Measurements from ENCODE around the gene TBC1D28. TPM values are rescaled to one million over a fixed set of nuclear protein-coding genes. Genes with fewer than 3 reads are reported as not detected.
"Not testable (repeated sequence)": the region's sequence is repeated elsewhere in the genome, so short reads cannot be mapped to it uniquely, and the experiment has no call there.

The TBC1D28 gene
- total RNA-seq, result not detected
- long read RNA-seq, donor 1, result 0 reads
- long read RNA-seq, donor 2, result 0 reads

DNA sequence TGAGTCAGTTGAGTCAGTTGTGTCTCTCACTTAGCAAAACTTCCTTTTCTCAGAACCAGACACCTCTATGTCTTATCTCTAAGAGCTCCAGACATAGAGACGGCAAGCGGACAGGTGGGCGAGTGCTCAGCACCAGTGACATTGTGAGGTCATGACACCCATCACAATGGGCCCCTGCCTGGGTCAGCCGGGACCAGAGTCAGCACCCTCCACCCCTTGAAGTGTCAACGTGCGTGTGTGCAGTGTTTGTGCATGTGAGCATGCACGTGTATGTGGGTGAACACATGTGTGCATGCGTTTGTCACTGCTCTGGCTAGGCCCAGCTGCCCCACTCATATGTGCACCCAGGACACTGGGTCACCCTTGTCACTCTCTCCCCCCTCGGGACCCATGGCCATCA lies at the start of gene TBC1D28:
TBC1D28 (minus strand) TSS at position 101 of the 400 bp plus-strand sequence. CDS start 3,039 bp downstream, outside the sequence.
- DNase-seq; H3K36me3 ChIP-seq (ENCODE audit: low read depth); H3K4me1 ChIP-seq (ENCODE audit: low read depth); ATAC-seq; H3K9me3 ChIP-seq; H3K4me3 ChIP-seq; intact Hi-C loops (cut with DNase I, micrococcal nuclease): not testable (repeated sequence)

DNA sequence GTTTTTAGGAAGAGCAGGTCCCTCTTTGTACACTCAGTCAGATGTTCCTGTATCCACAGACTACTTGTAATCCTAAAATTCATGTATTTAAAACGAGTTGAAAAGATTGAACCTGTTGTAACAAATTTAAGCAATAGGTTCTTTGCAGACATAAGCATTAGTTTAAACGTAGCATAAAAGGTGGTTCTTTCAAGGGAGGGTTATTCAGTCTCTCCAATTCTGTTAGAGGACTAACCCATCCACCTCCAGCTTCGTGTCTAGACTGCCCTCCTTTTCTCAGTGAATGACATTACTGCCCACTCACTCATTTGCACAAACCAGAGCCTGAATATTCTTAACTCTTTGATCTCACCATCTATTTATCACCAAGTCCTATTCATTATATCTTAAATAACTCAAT lies 38.5 kb upstream of the TBC1D28 start:
- ATAC-seq; H3K4me3 ChIP-seq; H3K9me3 ChIP-seq; H3K36me3 ChIP-seq (ENCODE audit: low read depth); H3K4me1 ChIP-seq (ENCODE audit: low read depth); DNase-seq; intact Hi-C loops (cut with DNase I, micrococcal nuclease): not testable (repeated sequence)

DNA sequence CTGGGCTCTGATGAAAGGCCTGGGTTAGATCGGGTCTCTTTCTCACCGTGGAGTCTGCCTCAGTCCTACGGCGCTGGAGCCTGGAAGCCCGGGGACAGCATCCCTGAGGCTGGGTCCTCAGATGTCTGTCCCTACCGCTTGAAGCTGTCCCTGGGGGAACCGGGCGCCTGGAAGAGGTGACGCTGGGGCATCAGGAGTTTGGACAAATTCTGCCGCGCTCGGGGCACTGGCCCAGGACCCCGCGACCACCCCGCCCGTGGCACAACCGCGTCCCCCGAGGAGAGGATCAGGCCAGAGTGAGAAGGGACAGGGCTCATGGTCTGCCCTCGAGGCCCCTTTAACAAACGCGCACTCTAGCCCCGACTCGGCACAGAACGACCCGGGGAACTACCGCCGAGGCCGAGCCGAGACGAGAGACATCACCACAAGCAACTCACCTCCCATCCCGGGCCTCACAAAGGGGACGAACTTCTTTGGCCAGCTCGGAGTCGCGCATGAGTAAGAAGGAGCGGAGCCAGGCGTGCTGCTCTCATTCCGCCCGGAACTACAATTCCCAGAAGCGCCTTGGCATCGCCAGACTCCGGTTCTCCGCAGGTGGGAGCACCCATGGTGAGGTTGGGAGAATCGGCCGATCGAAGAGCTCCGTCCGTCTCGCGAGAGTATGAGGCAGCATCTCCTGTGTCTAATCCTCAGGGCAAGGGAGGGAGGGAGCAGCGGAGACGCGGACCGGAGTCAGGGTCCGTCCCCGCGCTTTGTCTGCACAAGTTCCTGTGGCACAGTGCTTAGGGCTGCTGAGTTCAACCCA lies 37.8 kb upstream of the TBC1D28 start, which contains the start of gene FOXO3B:
FOXO3B (minus strand) TSS at position 548 of the 805 bp plus-strand sequence. CDS start 663 bp downstream, outside the sequence.
- ATAC-seq (peak; percentile 97), DNase-seq (peak; percentile 87 to 92 (median 89))
- intact Hi-C loops (cut with DNase I, micrococcal nuclease); H3K4me1 ChIP-seq (ENCODE audit: low read depth); H3K36me3 ChIP-seq (ENCODE audit: low read depth); H3K9me3 ChIP-seq: not testable (repeated sequence)
- peak within 1 kb of the TSS; percentile 17 for H3K4me3 ChIP-seq

- DNase-seq; H3K4me3 ChIP-seq; H3K9me3 ChIP-seq; ATAC-seq; intact Hi-C loops (cut with DNase I, micrococcal nuclease); H3K4me1 ChIP-seq (ENCODE audit: low read depth); H3K36me3 ChIP-seq (ENCODE audit: low read depth): not testable (repeated sequence)
Measured at GRCh38 chr17:18677381-18677780, 33.2 kb upstream of the TBC1D28 start.

DNA sequence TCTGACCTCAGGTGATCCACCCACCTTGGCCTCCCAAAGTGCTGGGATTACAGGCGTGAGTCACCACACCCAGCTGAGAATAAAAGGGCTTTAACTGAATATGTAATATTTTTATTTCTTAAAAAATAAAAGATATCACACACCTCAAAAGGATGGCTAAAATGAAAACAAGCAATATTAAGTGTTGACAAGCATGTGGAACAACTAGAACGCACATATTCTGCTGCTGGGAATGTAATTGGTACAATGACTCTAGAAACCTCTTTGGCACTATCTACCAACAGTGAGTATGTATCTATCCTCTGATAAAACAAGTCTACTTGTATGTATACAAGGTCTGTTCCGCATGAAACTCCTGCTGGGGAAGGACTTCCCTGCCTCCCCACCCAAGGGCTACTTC lies 32.7 kb upstream of the TBC1D28 start:
- H3K36me3 ChIP-seq (ENCODE audit: low read depth); DNase-seq; H3K9me3 ChIP-seq; ATAC-seq; intact Hi-C loops (cut with DNase I, micrococcal nuclease); H3K4me1 ChIP-seq (ENCODE audit: low read depth); H3K4me3 ChIP-seq: not testable (repeated sequence)

DNA sequence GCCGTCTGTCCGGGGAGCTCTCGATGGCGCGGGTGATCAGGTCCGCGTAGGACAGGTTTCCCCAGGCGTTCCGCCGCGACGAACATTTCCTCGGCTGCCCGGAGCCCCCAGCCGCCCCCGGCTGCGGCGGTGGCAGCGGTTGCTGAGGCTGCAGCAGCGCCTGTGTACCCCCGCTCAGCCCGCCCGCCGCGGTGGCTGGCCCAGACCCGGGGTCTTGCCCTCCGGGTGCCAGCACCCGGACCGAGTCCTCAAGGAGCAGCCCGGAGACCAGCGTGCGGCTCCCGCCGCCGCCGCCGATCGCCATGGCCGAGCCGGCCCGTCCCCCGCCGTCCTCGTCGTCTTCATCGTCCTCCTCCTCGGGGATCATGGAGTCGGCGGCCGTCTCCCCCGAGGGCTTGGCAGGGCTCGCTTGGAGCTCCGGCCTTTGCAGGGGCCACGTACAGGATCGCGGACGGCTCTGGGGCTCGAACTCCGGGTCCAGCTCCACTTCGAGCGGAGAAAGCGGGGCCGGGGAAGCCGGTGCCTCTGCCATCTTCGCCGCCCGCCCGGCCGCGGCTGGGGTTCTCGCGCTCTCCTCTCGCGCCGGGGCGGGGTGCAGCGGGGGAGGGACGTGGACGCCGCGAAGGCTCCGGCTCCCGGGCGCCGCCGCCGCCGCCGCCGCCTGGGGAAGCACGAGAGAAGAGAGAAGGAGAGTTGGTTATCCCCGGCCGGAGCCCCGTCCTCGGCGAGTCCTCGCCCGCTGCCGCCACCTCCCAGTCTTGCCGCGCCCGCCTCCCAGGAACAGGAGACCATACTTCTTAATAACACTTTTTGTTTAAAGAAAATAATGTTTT lies 28.4 kb upstream of the TBC1D28 start:
- ATAC-seq, result peak; percentile 13
- DNase-seq; H3K36me3 ChIP-seq (ENCODE audit: low read depth); intact Hi-C loops (cut with DNase I, micrococcal nuclease); H3K4me1 ChIP-seq (ENCODE audit: low read depth); H3K9me3 ChIP-seq; H3K4me3 ChIP-seq: not testable (repeated sequence)

DNA sequence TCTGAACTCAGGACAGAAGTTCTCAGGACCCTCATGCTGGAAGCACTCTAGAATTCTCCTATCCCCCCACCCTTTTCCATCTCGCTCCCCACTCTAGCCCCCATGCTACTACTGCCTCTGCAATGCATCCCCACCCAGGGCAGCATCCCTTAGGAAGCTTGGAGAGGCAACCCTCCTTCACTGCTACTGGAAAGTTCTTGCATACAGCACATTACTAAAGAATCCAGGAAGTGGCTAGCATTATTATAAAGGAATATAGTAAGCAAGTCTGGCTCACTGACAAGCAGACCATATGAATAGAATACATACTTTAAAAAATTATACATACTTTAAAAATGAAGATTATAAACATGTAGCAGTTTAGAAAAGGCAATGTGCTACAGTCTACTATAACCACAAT lies 24.4 kb upstream of the TBC1D28 start:
- DNase-seq; H3K4me3 ChIP-seq; H3K36me3 ChIP-seq (ENCODE audit: low read depth); H3K4me1 ChIP-seq (ENCODE audit: low read depth); intact Hi-C loops (cut with DNase I, micrococcal nuclease); ATAC-seq: not testable (repeated sequence)
- peaks cover 27% of the 10 kb centered on the region for H3K9me3 ChIP-seq

GRCh38 chr17:18667535-18667934 lies 23.3 kb upstream of the TBC1D28 start:
- H3K9me3 ChIP-seq, result peaks cover 37% of the 10 kb centered on the region
- H3K36me3 ChIP-seq (ENCODE audit: low read depth); intact Hi-C loops (cut with DNase I, micrococcal nuclease); H3K4me1 ChIP-seq (ENCODE audit: low read depth); DNase-seq; H3K4me3 ChIP-seq; ATAC-seq: not testable (repeated sequence)

- DNase-seq; intact Hi-C loops (cut with DNase I, micrococcal nuclease); ATAC-seq; H3K4me1 ChIP-seq (ENCODE audit: low read depth); H3K36me3 ChIP-seq (ENCODE audit: low read depth); H3K4me3 ChIP-seq: not testable (repeated sequence)
- peaks cover 47% of the 10 kb centered on the region for H3K9me3 ChIP-seq
Measured at GRCh38 chr17:18666326-18666725, 22.1 kb upstream of the TBC1D28 start.

- H3K4me3 ChIP-seq; DNase-seq; H3K4me1 ChIP-seq (ENCODE audit: low read depth); H3K36me3 ChIP-seq (ENCODE audit: low read depth); intact Hi-C loops (cut with DNase I, micrococcal nuclease); ATAC-seq: not testable (repeated sequence)
- H3K9me3 ChIP-seq, result peaks cover 53% of the 10 kb centered on the region
Measured at GRCh38 chr17:18661924-18662624, 17.9 kb upstream of the TBC1D28 start.

- H3K36me3 ChIP-seq (ENCODE audit: low read depth); DNase-seq; H3K4me3 ChIP-seq; H3K4me1 ChIP-seq (ENCODE audit: low read depth); intact Hi-C loops (cut with DNase I, micrococcal nuclease); H3K9me3 ChIP-seq; ATAC-seq: not testable (repeated sequence)
Measured at GRCh38 chr17:18650094-18650493, 5.9 kb upstream of the TBC1D28 start.

GRCh38 chr17:18643124-18643523 lies 1.1 kb downstream of the TBC1D28 start:
- H3K9me3 ChIP-seq; DNase-seq; H3K36me3 ChIP-seq (ENCODE audit: low read depth); H3K4me1 ChIP-seq (ENCODE audit: low read depth); ATAC-seq; intact Hi-C loops (cut with DNase I, micrococcal nuclease); H3K4me3 ChIP-seq: not testable (repeated sequence)

- H3K36me3 ChIP-seq (ENCODE audit: low read depth); H3K4me1 ChIP-seq (ENCODE audit: low read depth); ATAC-seq; H3K9me3 ChIP-seq; intact Hi-C loops (cut with DNase I, micrococcal nuclease); H3K4me3 ChIP-seq; DNase-seq: not testable (repeated sequence)
Measured at GRCh38 chr17:18638357-18638756, 5.8 kb downstream of the TBC1D28 start.
